ENCODE data around the gene TMA7B. TPM values are rescaled to one million over a fixed set of nuclear protein-coding genes. Genes with fewer than 3 reads are reported as not detected.

TMA7B gene
- total and polyA plus RNA-seq, 2 donors (not counting 3 experiments of a cell fraction or from before 2014, with no cell fraction given), result not detected

DNA sequence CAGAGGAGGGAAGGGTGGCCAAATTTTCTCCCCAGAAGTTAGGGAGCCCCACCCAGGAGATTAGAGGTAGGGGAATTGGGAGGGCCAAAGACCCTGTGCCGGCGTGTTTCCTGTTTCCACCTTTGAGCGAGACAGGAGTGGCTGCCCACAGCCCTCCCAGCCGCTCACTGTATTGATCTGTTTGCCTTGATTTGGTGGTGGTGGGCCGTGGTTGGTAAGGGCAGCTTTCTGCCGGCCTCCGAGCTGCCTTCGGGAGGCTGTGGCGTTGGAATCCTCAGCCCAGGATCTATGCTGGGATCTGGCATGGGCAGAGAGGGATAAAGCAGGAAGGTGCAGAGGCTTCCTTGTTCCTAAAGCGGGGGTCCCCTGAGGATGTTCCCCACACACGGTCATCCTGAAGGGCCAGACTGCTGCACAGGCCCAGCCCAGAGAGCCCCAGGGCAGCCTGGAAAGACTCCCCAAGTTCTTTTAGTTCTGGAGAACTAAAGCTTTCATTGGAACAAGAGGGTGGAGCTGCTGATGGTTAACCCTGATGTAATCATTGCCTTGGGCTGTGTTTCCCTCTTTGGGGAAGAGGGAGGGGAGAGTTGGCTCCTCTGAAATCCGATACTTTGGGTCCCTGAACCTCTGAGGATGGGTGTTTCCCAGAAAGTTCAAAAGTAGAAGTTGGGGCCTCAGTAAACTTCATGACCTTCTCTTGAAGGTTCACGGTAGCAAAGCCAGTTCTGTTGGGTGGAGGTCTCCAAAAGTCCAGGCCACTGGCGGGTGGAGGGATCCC lies 41.8 kb downstream of the TMA7B start:
- BruUV-seq (replicated peaks), result no TSS peak
- intact Hi-C loops (cut with micrococcal nuclease) (no loop called here), dilution Hi-C loops (cut with MboI; ENCODE audit: extremely low pct_ligation_motif_present, low sequenced_read_pairs) (loop anchor here (25.0 kb wide), 1 partner anchor 440 kb away; the partner anchor contains the start of gene CACNA1I)
- Histone ChIP-seq H3K79me2 (ENCODE audit: control insufficient read depth, insufficient read depth, low read length) (no peaks in the 10 kb centered on the region), H2AFZ (ENCODE audit: low read depth, low read length) (no peak overlapping the region), H3K27me3 (ENCODE audit: control insufficient read depth in 2 of 2, insufficient read depth in 2 of 2, low read length in 2 of 2) (peaks cover 3 to 4% of the 10 kb centered on the region in 2 experiments), H3K36me3 (ENCODE audit: control insufficient read depth in 2 of 2, extremely low read depth in 1 of 2, insufficient read depth in 2 of 2, low read length in 2 of 2) (no peaks in the 10 kb centered on the region), H3K9ac (replicated peaks; ENCODE audit: extremely low read depth, insufficient read depth, low read length) (no peak overlapping the region), H3K4me1 (ENCODE audit: control insufficient read depth, extremely low read depth, insufficient read depth, low read length) (no peaks in the 10 kb centered on the region), H3K4me3 (replicated peaks in 1 of 3; ENCODE audit: insufficient read depth in 1 of 3, low read depth in 1 of 3, low read length in 3 of 3) (no peak overlapping the region), H3K9me1 (replicated peaks; ENCODE audit: control insufficient read depth, extremely low read depth, insufficient read depth, low read length) (no peaks in the 10 kb centered on the region), H3K27ac (ENCODE audit: insufficient read depth, low read depth, low read length) (no peak overlapping the region), H4K20me1 (replicated peaks; ENCODE audit: control insufficient read depth, extremely low read depth, insufficient read depth, low read length) (no peaks in the 10 kb centered on the region), H3K9me3 (replicated peaks; ENCODE audit: control insufficient read depth, insufficient read depth, low read length) (no peaks in the 10 kb centered on the region), H3K4me2 (ENCODE audit: insufficient read depth, low read length) (no peak overlapping the region)
- TF ChIP-seq EZH2 (IDR thresholded peaks at IDR 0.05; ENCODE audit: borderline replicate concordance, low read depth, low read length, severe bottlenecking) (no peak), JUN (IDR thresholded peaks at IDR 0.05; ENCODE audit: borderline replicate concordance, insufficient read depth, insufficient read length, low read depth) (no peak), FOS (IDR thresholded peaks at IDR 0.05; ENCODE audit: borderline replicate concordance, insufficient read depth, low read length) (no peak), MYC (IDR thresholded peaks at IDR 0.05; ENCODE audit: low read depth, low read length) (no peak), GATA2 (IDR thresholded peaks at IDR 0.05; ENCODE audit: insufficient read depth, insufficient read length, low read depth, low read length) (no peak), POLR2A (IDR thresholded peaks at IDR 0.05; ENCODE audit: low read depth, low read length) (no peak)
- TF ChIP-seq, protein P1, sequence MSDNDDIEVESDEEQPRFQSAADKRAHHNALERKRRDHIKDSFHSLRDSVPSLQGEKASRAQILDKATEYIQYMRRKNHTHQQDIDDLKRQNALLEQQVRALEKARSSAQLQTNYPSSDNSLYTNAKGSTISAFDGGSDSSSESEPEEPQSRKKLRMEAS (IDR thresholded peaks at IDR 0.05; ENCODE audit: insufficient read depth, insufficient read length), result no peak
- TF ChIP-seq, protein P2, sequence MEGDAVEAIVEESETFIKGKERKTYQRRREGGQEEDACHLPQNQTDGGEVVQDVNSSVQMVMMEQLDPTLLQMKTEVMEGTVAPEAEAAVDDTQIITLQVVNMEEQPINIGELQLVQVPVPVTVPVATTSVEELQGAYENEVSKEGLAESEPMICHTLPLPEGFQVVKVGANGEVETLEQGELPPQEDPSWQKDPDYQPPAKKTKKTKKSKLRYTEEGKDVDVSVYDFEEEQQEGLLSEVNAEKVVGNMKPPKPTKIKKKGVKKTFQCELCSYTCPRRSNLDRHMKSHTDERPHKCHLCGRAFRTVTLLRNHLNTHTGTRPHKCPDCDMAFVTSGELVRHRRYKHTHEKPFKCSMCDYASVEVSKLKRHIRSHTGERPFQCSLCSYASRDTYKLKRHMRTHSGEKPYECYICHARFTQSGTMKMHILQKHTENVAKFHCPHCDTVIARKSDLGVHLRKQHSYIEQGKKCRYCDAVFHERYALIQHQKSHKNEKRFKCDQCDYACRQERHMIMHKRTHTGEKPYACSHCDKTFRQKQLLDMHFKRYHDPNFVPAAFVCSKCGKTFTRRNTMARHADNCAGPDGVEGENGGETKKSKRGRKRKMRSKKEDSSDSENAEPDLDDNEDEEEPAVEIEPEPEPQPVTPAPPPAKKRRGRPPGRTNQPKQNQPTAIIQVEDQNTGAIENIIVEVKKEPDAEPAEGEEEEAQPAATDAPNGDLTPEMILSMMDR (IDR thresholded peaks at IDR 0.05; ENCODE audit: extremely low read depth in 1 of 2, insufficient read depth in 1 of 2, low read depth in 1 of 2, low read length in 2 of 2), result no peak
- CTCF ChIA-PET, result interaction anchor here (1.5 to 3.9 kb wide), 4 partner anchors 8 to 69 kb away, joined by 4 to 16 read pairs (median 9); no protein-coding TSS in a partner anchor
- POLR2A ChIA-PET, result no interaction called here
- FAIRE-seq, result no peak
- DNase-seq (ENCODE audit: low read depth, low spot score), result no peak

All from endothelial cell of umbilical vein (primary cell).